GM23338 (cell line): Measurements from ENCODE around the gene EIF2B1. TPM values are rescaled to one million over a fixed set of nuclear protein-coding genes. Genes with fewer than 3 reads are reported as not detected.

Source experiments
- ATAC-seq: fragments of 200-7000 bp; cut with Tn5 transposase; 3 replicates; pipeline ENCODE4 v1.9.1; 2020
- DNase-seq: peaks from one replicate; pipeline ENCODE4 v3.0.0-alpha.2; 2015; ENCODE audit warnings: low spot score
- H2AFZ ChIP-seq: fragments of 200-600 bp; sonication (generic); 2 replicates; pipeline ENCODE4 v1.8.0; 2016; ENCODE audit warnings: antibody characterized with exemption, mild to moderate bottlenecking, moderate library complexity
- H3F3A ChIP-seq: fragments of 200-600 bp; sonication (generic); replicated peaks from 2 replicates; pipeline ENCODE4 v1.8.0; 2017; ENCODE audit warnings: antibody characterized with exemption, mixed run types, low read depth
- H3K27ac ChIP-seq: fragments of 200-600 bp; sonication (generic); 2 replicates; pipeline ENCODE4 v1.6.1; 2016; ENCODE audit warnings: low read depth
- H3K27me3 ChIP-seq: fragments of 200-600 bp; sonication (generic); 2 replicates; pipeline ENCODE4 v1.8.0; 2016; ENCODE audit warnings: mild to moderate bottlenecking, mixed run types, moderate library complexity; ENCODE audit not compliant: insufficient read depth
- H3K36me3 ChIP-seq: fragments of 200-600 bp; sonication (generic); 2 replicates; pipeline ENCODE4 v1.8.0; 2016; ENCODE audit warnings: mild to moderate bottlenecking; ENCODE audit not compliant: insufficient read depth
- H3K4me1 ChIP-seq: fragments of 200-600 bp; sonication (generic); 2 replicates; pipeline ENCODE4 v1.8.0; 2016; ENCODE audit warnings: mild to moderate bottlenecking, moderate library complexity; ENCODE audit not compliant: insufficient read depth
- H3K4me2 ChIP-seq: fragments of 200-600 bp; sonication (generic); 2 replicates; pipeline ENCODE4 v1.7.1; 2017; ENCODE audit warnings: mixed run types
- H3K4me3 ChIP-seq: fragments of 200-600 bp; sonication (generic); 2 replicates; pipeline ENCODE4 v1.6.1; 2016; ENCODE audit warnings: mixed run types
- H3K79me2 ChIP-seq: fragments of 200-600 bp; sonication (generic); replicated peaks from 2 replicates; pipeline ENCODE4 v1.8.0; 2017; ENCODE audit warnings: mild to moderate bottlenecking; ENCODE audit not compliant: insufficient read depth
- H3K9me2 ChIP-seq: fragments of 200-600 bp; sonication (generic); 2 replicates; pipeline ENCODE4 v1.8.0; 2017; ENCODE audit not compliant: insufficient read depth
- H4K20me1 ChIP-seq: fragments of 200-600 bp; sonication (generic); replicated peaks from 2 replicates; pipeline ENCODE4 v1.8.0; 2017; ENCODE audit warnings: mild to moderate bottlenecking; ENCODE audit not compliant: insufficient read depth
- H3K27ac Mint-ChIP-seq: 2 replicates; pipeline ENCODE4 v1.8.0; 2020; ENCODE audit warnings: inconsistent platforms, mild to moderate bottlenecking, moderate library complexity, mixed read lengths
- H3K27me3 Mint-ChIP-seq: 3 replicates; pipeline ENCODE4 v1.8.0; 2022; ENCODE audit warnings: low read depth, mild to moderate bottlenecking, moderate library complexity, mixed read lengths, inconsistent platforms; ENCODE audit not compliant: insufficient read depth, poor library complexity
- H3K36me3 Mint-ChIP-seq: 3 replicates; pipeline ENCODE4 v1.8.0; 2021; ENCODE audit warnings: low read depth, mild to moderate bottlenecking, inconsistent platforms, moderate library complexity, mixed read lengths
- H3K4me1 Mint-ChIP-seq: 3 replicates; pipeline ENCODE4 v1.8.0; 2020; ENCODE audit warnings: mild to moderate bottlenecking, inconsistent platforms, mixed read lengths
- H3K4me3 Mint-ChIP-seq: 3 replicates; pipeline ENCODE4 v1.8.0; 2021; ENCODE audit warnings: moderate library complexity, mild to moderate bottlenecking, inconsistent platforms, mixed read lengths
- H3K9me3 Mint-ChIP-seq: 3 replicates; pipeline ENCODE4 v1.8.0; 2020; ENCODE audit warnings: moderate library complexity, mild to moderate bottlenecking, inconsistent platforms, mixed read lengths
- CTCF ChIP-seq, 2 experiments: fragments of 200-600 bp in 1 of 2; sonication (generic) in 1 of 2; conservative IDR thresholded peaks; 2 replicates each; pipeline versions ENCODE4 v1.5.1 to v1.6.1; 2016 to 2017; ENCODE audit warnings: antibody characterized with exemption in 2 of 2, low read depth in 2 of 2, mild to moderate bottlenecking in 2 of 2, moderate library complexity in 1 of 2
- EZH2 ChIP-seq: fragments of 200-600 bp; sonication (generic); IDR thresholded peaks from one replicate; pipeline ENCODE4 v1.8.0; 2017; ENCODE audit warnings: antibody characterized with exemption, mild to moderate bottlenecking, low read depth; ENCODE audit not compliant: unreplicated experiment
- EZH2phosphoT487 ChIP-seq: fragments of 200-600 bp; sonication (generic); IDR thresholded peaks from one replicate; pipeline ENCODE4 v1.8.1; 2018; ENCODE audit warnings: antibody characterized with exemption; ENCODE audit not compliant: unreplicated experiment
- JUNB ChIP-seq: IDR thresholded peaks from one replicate; pipeline ENCODE4 v1.6.1; 2016; ENCODE audit warnings: antibody characterized with exemption; ENCODE audit not compliant: unreplicated experiment
- NANOG ChIP-seq: IDR thresholded peaks from 2 replicates; pipeline ENCODE4 v1.6.1; 2016; ENCODE audit warnings: antibody characterized with exemption, borderline replicate concordance
- REST ChIP-seq: IDR thresholded peaks from one replicate; pipeline ENCODE4 v1.6.1; 2018; ENCODE audit warnings: antibody characterized with exemption; ENCODE audit not compliant: unreplicated experiment
- ZNF114 ChIP-seq: fragments of 250-450 bp; sonication (Bioruptor Pico); IDR thresholded peaks from 2 replicates; pipeline ENCODE4 v1.5.0; 2020; ENCODE audit warnings: mild to moderate bottlenecking, moderate library complexity
- ZNF462 ChIP-seq: fragments of 250-450 bp; sonication (Bioruptor Pico); IDR thresholded peaks from 2 replicates; pipeline ENCODE4 v1.5.0; 2020; ENCODE audit warnings: mild to moderate bottlenecking, moderate library complexity
- polyA plus RNA-seq: library from polyadenylated mRNA; unstranded; fragments of >200 nt; fragmentation: Nextera tagmentation; extraction: Ambion mirVana; gene quantifications from 2 replicates; pipeline ENCODE4 v1.2.1, GENCODE V29; 2016
- total RNA-seq: library from RNA; depleted of rRNA; stranded (reverse); fragments of >200 nt; shearing (Covaris generic); gene quantifications from 2 replicates; pipeline ENCODE4 v1.2.3, GENCODE V29; 2014

The EIF2B1 gene
- total and polyA plus RNA-seq, 2 experiments from 2014 or later, result 33.5 to 117 TPM

- Histone ChIP-seq H3K4me3 (no peak overlapping the region), H3F3A (no peaks in the 10 kb centered on the region), H2AFZ (no peak overlapping the region), H3K4me1 (no peaks in the 10 kb centered on the region), H3K9me2 (no peaks in the 10 kb centered on the region), H3K79me2 (no peaks in the 10 kb centered on the region), H3K4me2 (no peak overlapping the region), H4K20me1 (no peaks in the 10 kb centered on the region), H3K36me3 (no peaks in the 10 kb centered on the region), H3K27ac (no peak overlapping the region), H3K27me3 (no peaks in the 10 kb centered on the region)
- no peak for DNase-seq
- H3K36me3 Mint-ChIP-seq, result peaks cover 7% of the 10 kb centered on the region
- no peak for TF ChIP-seq ZNF114 (CRISPR knock-in tag)
- TF ChIP-seq EZH2phosphoT487, result no peak
- no peak for TF ChIP-seq JUNB
- no peak for TF ChIP-seq NANOG
- no peak for TF ChIP-seq ZNF462 (CRISPR knock-in tag)
- TF ChIP-seq REST, result no peak
- TF ChIP-seq EZH2, result no peak
- TF ChIP-seq CTCF (conservative IDR thresholded peaks at IDR 0.05; ENCODE audit: low read depth in 2 of 2), result no peak
- H3K27me3 Mint-ChIP-seq, result peaks cover 3% of the 10 kb centered on the region
- ATAC-seq, result no peak
- H3K4me1 Mint-ChIP-seq, result no peaks in the 10 kb centered on the region
- H3K27ac Mint-ChIP-seq, result no peak overlapping the region
- no peaks in the 10 kb centered on the region for H3K9me3 Mint-ChIP-seq
- no peak overlapping the region for H3K4me3 Mint-ChIP-seq
Measured at GRCh38 chr12:123675436-123675835, 42.0 kb upstream of the EIF2B1 start.
